GM12872 (cell line): Measurements from ENCODE around the gene AHRR.
A peak's percentile ranks its signal among the peaks of the same experiment; 100 is the strongest.

Source experiments
- CTCF ChIP-seq: IDR thresholded peaks from 3 replicates; pipeline ENCODE4 v1.5.1; 2011; ENCODE audit warnings: low read depth, mild to moderate bottlenecking, low read length, moderate library complexity; ENCODE audit not compliant: insufficient read depth

AHRR gene

GRCh38 chr5:399296-400281, 78.1 kb downstream of the AHRR start:
- TF ChIP-seq CTCF = no peak

GRCh38 chr5:400282-401145, 79.0 kb downstream of the AHRR start:
- TF ChIP-seq CTCF = no peak

- no peak for TF ChIP-seq CTCF
Observed at GRCh38 chr5:401146-402034, 79.9 kb downstream of the AHRR start.

GRCh38 chr5:402615-403359, 81.3 kb downstream of the AHRR start:
- TF ChIP-seq CTCF = peak; percentile 45

- no peak for TF ChIP-seq CTCF
Observed at GRCh38 chr5:403995-404394, 82.5 kb downstream of the AHRR start.

GRCh38 chr5:404666-405241, 83.2 kb downstream of the AHRR start:
- TF ChIP-seq CTCF = no peak
